Endodermal cell (in vitro differentiated cells): ENCODE data around the gene C4orf33. TPM values are rescaled to one million over a fixed set of nuclear protein-coding genes. Genes with fewer than 3 reads are reported as not detected.
A peak's percentile ranks its signal among the peaks of the same experiment; 100 is the strongest.

Experiments used
- DNase-seq: peaks from one replicate; pipeline ENCODE4 v3.0.0-alpha.2; 2017
- H3K27ac ChIP-seq: 2 replicates; pipeline ENCODE4 v1.5.1; 2013; ENCODE audit warnings: mild to moderate bottlenecking, low read depth, low read length, moderate library complexity
- H3K27me3 ChIP-seq: 2 replicates; pipeline ENCODE4 v1.6.1; 2013; ENCODE audit warnings: mild to moderate bottlenecking, low read length, moderate library complexity; ENCODE audit not compliant: insufficient read depth, control insufficient read depth, poor library complexity, severe bottlenecking
- H3K36me3 ChIP-seq: 2 replicates; pipeline ENCODE4 v1.7.0; 2013; ENCODE audit warnings: mild to moderate bottlenecking, low read length, moderate library complexity; ENCODE audit not compliant: control insufficient read depth, insufficient read depth
- H3K4me1 ChIP-seq: one replicate; pipeline ENCODE4 v1.7.0; 2013; ENCODE audit warnings: low read length; ENCODE audit not compliant: control insufficient read depth, insufficient read depth
- H3K4me3 ChIP-seq: 2 replicates; pipeline ENCODE4 v1.5.1; 2013; ENCODE audit warnings: mild to moderate bottlenecking, low read length, moderate library complexity
- H3K9ac ChIP-seq: 2 replicates; pipeline ENCODE4 v1.6.1; 2013; ENCODE audit warnings: mild to moderate bottlenecking, low read length, moderate library complexity; ENCODE audit not compliant: poor library complexity, severe bottlenecking; ENCODE audit errors: extremely low read depth
- H3K9me3 ChIP-seq: 2 replicates; pipeline ENCODE4 v1.6.1; 2013; ENCODE audit warnings: mild to moderate bottlenecking, low read length, moderate library complexity; ENCODE audit not compliant: control insufficient read depth
- H3K27ac Mint-ChIP-seq: 2 replicates; pipeline ENCODE4 v1.8.0; 2020; ENCODE audit warnings: mixed read lengths
- H3K27me3 Mint-ChIP-seq: 2 replicates; pipeline ENCODE4 v1.8.0; 2021; ENCODE audit warnings: mild to moderate bottlenecking, mixed read lengths; ENCODE audit not compliant: insufficient read depth
- H3K36me3 Mint-ChIP-seq: 2 replicates; pipeline ENCODE4 v1.8.0; 2020; ENCODE audit warnings: low read depth, mixed read lengths
- H3K4me1 Mint-ChIP-seq: 2 replicates; pipeline ENCODE4 v1.8.0; 2020; ENCODE audit warnings: mixed read lengths
- H3K4me3 Mint-ChIP-seq: 2 replicates; pipeline ENCODE4 v1.8.0; 2020; ENCODE audit warnings: mild to moderate bottlenecking, moderate library complexity, mixed read lengths
- H3K9me3 Mint-ChIP-seq: 2 replicates; pipeline ENCODE4 v1.8.0; 2020; ENCODE audit warnings: mild to moderate bottlenecking, mixed read lengths
- CTCF ChIP-seq: fragments of 200-600 bp; sonication (generic); conservative IDR thresholded peaks from 2 replicates; pipeline ENCODE4 v1.5.0; 2021; ENCODE audit warnings: antibody characterized with exemption, mild to moderate bottlenecking
- WGBS, 2 experiments: methylation state at CpG; one replicate each; pipeline versions ENCODE4 v1.1.5 to v1.1.7; 2013; ENCODE audit warnings: missing lambda C conversion rate in 2 of 2, mixed read lengths in 1 of 2; ENCODE audit not compliant: insufficient coverage in 1 of 2, insufficient read length in 1 of 2; 5-methylcytosine and 5-hydroxymethylcytosine counted together
- total RNA-seq, 2 donors: library from RNA; stranded (reverse); fragmentation: NEBNext Ultra II Directional in 1 of 2; extraction: Animal tissue kit (Norgen Biotek cat#: 25700) in 1 of 2; gene quantifications; 2 replicates in 1 of 2; 3 replicates in 1 of 2; pipeline ENCODE4 v1.2.1, GENCODE V29; 2021

C4orf33 gene
- total RNA-seq, 2 donors from 2014 or later, result 3.6 to 6.1 TPM

DNA sequence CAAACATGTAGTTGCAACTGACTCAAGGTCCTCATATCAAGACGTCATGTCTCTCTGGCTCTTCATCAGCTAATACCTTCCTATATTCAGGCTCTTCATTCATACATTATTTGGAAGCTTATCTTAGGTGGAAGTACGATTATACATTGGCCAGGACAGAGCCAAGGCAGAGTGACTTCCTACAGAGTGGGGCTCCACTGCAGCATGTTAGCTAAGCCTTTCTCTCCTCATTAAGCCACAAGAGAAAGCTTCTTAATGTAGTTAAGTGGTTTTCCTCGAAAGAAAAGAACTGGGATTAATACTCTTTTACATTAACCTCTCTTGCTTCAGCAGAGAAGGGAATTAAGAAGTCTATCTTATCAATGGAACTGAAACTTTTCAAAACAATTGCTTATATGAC is 15.0 kb downstream of the C4orf33 start:
- Mint-ChIP-seq H3K4me1 (peaks cover 31% of the 10 kb centered on the region), H3K9me3 (no peaks in the 10 kb centered on the region), H3K27me3 (no peaks in the 10 kb centered on the region), H3K36me3 (no peaks in the 10 kb centered on the region), H3K27ac (peak overlapping the region; percentile 9), H3K4me3 (no peak overlapping the region)
- H3K4me3 ChIP-seq, result no peak overlapping the region
- peaks cover 9% of the 10 kb centered on the region for H3K4me1 ChIP-seq
- H3K9ac ChIP-seq, result no peak overlapping the region
- no peaks in the 10 kb centered on the region for H3K9me3 ChIP-seq
- WGBS, 2 experiments, result 82% methylated on average over 2 of the region's 3 CpGs; no CpG with 5 or more reads in 1 of the 2 experiments
- TF ChIP-seq CTCF, result no peak
- no peak overlapping the region for H3K27ac ChIP-seq
- no peaks in the 10 kb centered on the region for H3K27me3 ChIP-seq
- peak; percentile 41 for DNase-seq
- H3K36me3 ChIP-seq, result no peaks in the 10 kb centered on the region

GRCh38 chr4:129111919-129112318 is 16.0 kb downstream of the C4orf33 start:
- no peak for DNase-seq
- Histone ChIP-seq H3K27ac (no peak overlapping the region), H3K36me3 (no peaks in the 10 kb centered on the region), H3K4me3 (no peak overlapping the region), H3K9ac (no peak overlapping the region), H3K9me3 (no peaks in the 10 kb centered on the region), H3K27me3 (no peaks in the 10 kb centered on the region), H3K4me1 (peaks cover 9% of the 10 kb centered on the region)
- Mint-ChIP-seq H3K4me1 (peaks cover 31% of the 10 kb centered on the region), H3K27ac (no peak overlapping the region), H3K4me3 (no peak overlapping the region), H3K9me3 (no peaks in the 10 kb centered on the region), H3K36me3 (no peaks in the 10 kb centered on the region), H3K27me3 (no peaks in the 10 kb centered on the region)
- TF ChIP-seq CTCF, result peak; percentile 51

- Histone ChIP-seq H3K27ac (no peak overlapping the region), H3K9ac (no peak overlapping the region), H3K27me3 (no peaks in the 10 kb centered on the region), H3K4me3 (no peak overlapping the region), H3K9me3 (no peaks in the 10 kb centered on the region), H3K36me3 (no peaks in the 10 kb centered on the region), H3K4me1 (peaks cover 9% of the 10 kb centered on the region)
- H3K4me1 Mint-ChIP-seq, result peaks cover 31% of the 10 kb centered on the region
- H3K27me3 Mint-ChIP-seq, result peaks cover 2% of the 10 kb centered on the region
- no peak overlapping the region for H3K27ac Mint-ChIP-seq
- no peak overlapping the region for H3K4me3 Mint-ChIP-seq
- TF ChIP-seq CTCF, result no peak
- no peak for DNase-seq
- no peaks in the 10 kb centered on the region for H3K36me3 Mint-ChIP-seq
- WGBS, 2 experiments, result no CpG with 5 or more reads among the region's 1 CpG
- H3K9me3 Mint-ChIP-seq, result no peaks in the 10 kb centered on the region
Measured at GRCh38 chr4:129113434-129113833, 17.5 kb downstream of the C4orf33 start.
